GM23248 (cell line): Measurements from ENCODE around the gene GRM7. TPM values are rescaled to one million over a fixed set of nuclear protein-coding genes. Genes with fewer than 3 reads are reported as not detected.

Experiments used
- DNase-seq: peaks from one replicate; pipeline ENCODE4 v3.0.0-alpha.2; 2015
- H2AFZ ChIP-seq: fragments of 200-600 bp; sonication (generic); 2 replicates; pipeline ENCODE4 v1.6.1; 2016; ENCODE audit warnings: antibody characterized with exemption
- H3F3A ChIP-seq: fragments of 200-600 bp; sonication (generic); 2 replicates; pipeline ENCODE4 v1.6.1; 2016; ENCODE audit warnings: mild to moderate bottlenecking, antibody characterized with exemption, mixed run types; ENCODE audit not compliant: insufficient read depth
- H3K27ac ChIP-seq: fragments of 200-600 bp; sonication (generic); 2 replicates; pipeline ENCODE4 v1.5.1; 2016; ENCODE audit warnings: mild to moderate bottlenecking
- H3K27me3 ChIP-seq: fragments of 200-600 bp; sonication (generic); replicated peaks from 2 replicates; pipeline ENCODE4 v1.6.1; 2016; ENCODE audit warnings: mild to moderate bottlenecking; ENCODE audit not compliant: insufficient read depth
- H3K36me3 ChIP-seq: fragments of 200-600 bp; sonication (generic); 2 replicates; pipeline ENCODE4 v1.6.1; 2016; ENCODE audit warnings: low read depth, mild to moderate bottlenecking
- H3K4me1 ChIP-seq: fragments of 200-600 bp; sonication (generic); 2 replicates; pipeline ENCODE4 v1.6.1; 2016; ENCODE audit warnings: mild to moderate bottlenecking; ENCODE audit not compliant: insufficient read depth
- H3K4me2 ChIP-seq: fragments of 200-600 bp; sonication (generic); one replicate; pipeline ENCODE4 v1.6.1; 2016; ENCODE audit warnings: mild to moderate bottlenecking; ENCODE audit not compliant: unreplicated experiment
- H3K4me3 ChIP-seq: fragments of 200-600 bp; sonication (generic); 2 replicates; pipeline ENCODE4 v1.5.1; 2016; ENCODE audit warnings: mild to moderate bottlenecking
- H3K79me2 ChIP-seq: fragments of 200-600 bp; sonication (generic); 2 replicates; pipeline ENCODE4 v1.6.1; 2016; ENCODE audit warnings: mild to moderate bottlenecking; ENCODE audit not compliant: insufficient read depth
- H3K9ac ChIP-seq: fragments of 200-600 bp; sonication (generic); 2 replicates; pipeline ENCODE4 v1.6.1; 2016; ENCODE audit warnings: mild to moderate bottlenecking
- H3K9me2 ChIP-seq: fragments of 200-600 bp; sonication (generic); 2 replicates; pipeline ENCODE4 v1.6.1; 2016; ENCODE audit warnings: mixed run types, mild to moderate bottlenecking, moderate library complexity; ENCODE audit not compliant: insufficient read depth
- H3K9me3 ChIP-seq: fragments of 200-600 bp; sonication (generic); one replicate; pipeline ENCODE4 v1.6.1; 2017; ENCODE audit warnings: low read depth
- H4K20me1 ChIP-seq: fragments of 200-600 bp; sonication (generic); 2 replicates; pipeline ENCODE4 v1.6.0; 2016; ENCODE audit not compliant: insufficient read depth
- EZH2 ChIP-seq: fragments of 200-600 bp; sonication (generic); IDR thresholded peaks from 2 replicates; pipeline ENCODE4 v1.6.1; 2018; ENCODE audit warnings: antibody characterized with exemption, mild to moderate bottlenecking; ENCODE audit not compliant: insufficient read depth, poor library complexity, severe bottlenecking
- EZH2phosphoT487 ChIP-seq: fragments of 200-600 bp; sonication (generic); IDR thresholded peaks from 2 replicates; pipeline ENCODE4 v1.6.1; 2018; ENCODE audit warnings: antibody characterized with exemption, moderate library complexity, mild to moderate bottlenecking, low read depth; ENCODE audit not compliant: insufficient read depth
- WGBS, 2 experiments: methylation state at CpG; one replicate each; pipeline ENCODE4 v1.1.6; 2015 to 2017; ENCODE audit warnings: low lambda C conversion rate in 2 of 2, low coverage in 1 of 2; ENCODE audit errors: missing lambda C conversion rate in 2 of 2; 5-methylcytosine and 5-hydroxymethylcytosine counted together
- in situ Hi-C: fragments of 300-500 bp; cut with MboI; formaldehyde crosslinking; loops from 2 replicates; pipeline ENCODE4 v1.15.0; 2020
- polyA plus RNA-seq: library from polyadenylated mRNA; unstranded; fragments of >200 nt; fragmentation: Nextera tagmentation; extraction: Ambion mirVana; gene quantifications from 2 replicates; pipeline ENCODE4 v1.2.1, GENCODE V29; 2016
- total RNA-seq: library from RNA; depleted of rRNA; stranded (reverse); fragments of >200 nt; shearing (Covaris generic); gene quantifications from 2 replicates; pipeline ENCODE4 v1.2.3, GENCODE V29; 2014

The GRM7 gene
- total and polyA plus RNA-seq, 2 experiments from 2014 or later, result not detected

DNA sequence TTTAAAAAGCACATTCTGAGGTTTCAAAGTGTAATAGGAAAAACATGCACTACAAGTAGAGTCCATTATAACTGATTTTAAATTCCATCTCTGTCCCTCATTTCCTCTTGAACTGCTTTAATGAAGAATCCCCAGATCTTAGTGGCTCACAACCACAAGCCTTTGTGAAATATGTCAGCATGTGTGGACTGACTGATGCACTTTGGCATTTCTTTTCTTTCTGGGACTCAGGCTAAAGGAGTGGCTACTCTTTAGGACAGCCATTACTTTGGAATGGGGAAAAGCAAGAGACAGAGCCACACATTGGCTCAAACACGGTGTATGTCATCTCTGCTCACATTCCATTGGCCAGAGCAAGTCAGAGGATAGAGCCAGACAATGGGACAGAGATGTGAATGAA is 139.6 kb downstream of the GRM7 start:
- H3F3A ChIP-seq, result no peaks in the 10 kb centered on the region
- H4K20me1 ChIP-seq, result no peaks in the 10 kb centered on the region
- H3K4me3 ChIP-seq, result no peak overlapping the region
- no peaks in the 10 kb centered on the region for H3K9me2 ChIP-seq
- no peak overlapping the region for H3K9ac ChIP-seq
- no peaks in the 10 kb centered on the region for H3K4me1 ChIP-seq
- no peaks in the 10 kb centered on the region for H3K79me2 ChIP-seq
- WGBS, 2 experiments, result 0% methylated on average over 1 of the region's 1 CpG
- H3K27ac ChIP-seq, result no peak overlapping the region
- H2AFZ ChIP-seq, result no peak overlapping the region
- H3K27me3 ChIP-seq, result no peaks in the 10 kb centered on the region
- no peak for TF ChIP-seq EZH2
- no peak for TF ChIP-seq EZH2phosphoT487
- in situ Hi-C loops, result no loop called here
- no peak for DNase-seq
- no peaks in the 10 kb centered on the region for H3K9me3 ChIP-seq
- no peaks in the 10 kb centered on the region for H3K36me3 ChIP-seq
- H3K4me2 ChIP-seq, result no peak overlapping the region

DNA sequence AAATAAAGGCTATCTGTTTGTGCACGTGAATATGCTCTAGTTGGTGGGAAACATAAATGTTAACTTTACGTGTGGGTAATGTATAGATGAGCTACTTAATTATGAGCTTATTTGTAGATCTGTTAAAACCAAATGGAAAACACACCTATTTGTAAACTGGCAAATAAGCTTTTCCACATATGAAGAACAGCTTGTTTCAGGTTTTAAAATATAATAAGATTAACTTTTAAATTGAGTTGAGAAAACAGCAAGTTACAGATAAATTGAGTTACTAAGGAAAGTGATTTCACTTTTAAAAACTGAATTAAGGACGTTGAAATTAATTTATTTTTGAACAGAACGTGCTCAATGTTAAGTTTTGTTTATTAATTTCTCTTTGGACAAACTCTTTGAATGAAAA is 140.5 kb downstream of the GRM7 start:
- Histone ChIP-seq H3K9ac (no peak overlapping the region), H2AFZ (no peak overlapping the region), H3K9me3 (no peaks in the 10 kb centered on the region), H3K27ac (no peak overlapping the region), H3K4me1 (no peaks in the 10 kb centered on the region), H3K4me3 (no peak overlapping the region), H3K27me3 (no peaks in the 10 kb centered on the region), H3F3A (no peaks in the 10 kb centered on the region), H3K9me2 (no peaks in the 10 kb centered on the region), H4K20me1 (no peaks in the 10 kb centered on the region), H3K4me2 (no peak overlapping the region), H3K36me3 (no peaks in the 10 kb centered on the region), H3K79me2 (no peaks in the 10 kb centered on the region)
- no peak for DNase-seq
- WGBS, 2 experiments, result 9 to 11% methylated on average over 4 of the region's 4 CpGs
- in situ Hi-C loops, result no loop called here
- TF ChIP-seq EZH2 (no peak), EZH2phosphoT487 (no peak)

DNA sequence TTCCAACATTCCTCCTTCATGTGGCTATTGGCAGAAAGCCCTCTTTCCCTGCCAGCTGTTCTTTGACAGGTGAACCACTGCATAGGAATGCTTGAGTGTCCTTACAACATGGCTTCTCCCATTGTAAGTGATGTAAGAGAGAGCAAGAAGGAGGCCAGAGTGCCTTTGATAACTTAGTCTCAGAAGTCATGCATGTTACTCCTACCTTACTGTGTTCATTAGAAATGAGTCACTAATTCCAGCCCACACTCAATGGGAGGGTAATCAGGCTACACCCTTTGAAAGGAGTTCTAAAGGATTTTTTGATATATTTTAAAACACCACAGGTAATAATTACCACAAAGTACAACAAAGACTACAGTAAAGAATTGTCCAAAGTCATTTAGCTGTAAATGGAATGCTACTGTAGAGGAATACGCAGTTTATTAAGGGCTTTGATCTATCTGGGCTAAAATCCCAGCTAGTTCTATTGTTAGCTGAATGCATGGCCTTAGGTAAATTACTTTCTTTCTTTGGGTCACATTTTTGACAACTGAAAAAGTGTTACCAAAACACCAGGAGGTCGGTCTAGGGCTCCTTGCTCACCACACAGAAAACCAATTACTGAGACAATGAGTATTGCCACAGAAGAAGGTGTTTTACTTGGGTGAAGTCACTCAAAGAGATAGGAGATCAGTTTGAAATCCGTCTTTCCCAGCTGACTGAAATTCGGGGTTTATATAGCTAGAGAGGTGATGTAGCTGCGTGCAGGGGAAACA is 154.9 kb downstream of the GRM7 start:
- in situ Hi-C loops, result no loop called here
- no peak overlapping the region for H3K4me3 ChIP-seq
- H3K9me2 ChIP-seq, result no peaks in the 10 kb centered on the region
- H3K27ac ChIP-seq, result no peak overlapping the region
- no peaks in the 10 kb centered on the region for H3K27me3 ChIP-seq
- WGBS, 2 experiments, result 19 to 31% methylated on average over 5 of the region's 5 CpGs
- no peak overlapping the region for H2AFZ ChIP-seq
- H3K36me3 ChIP-seq, result no peaks in the 10 kb centered on the region
- no peaks in the 10 kb centered on the region for H3K79me2 ChIP-seq
- H3K9me3 ChIP-seq, result no peaks in the 10 kb centered on the region
- no peak overlapping the region for H3K9ac ChIP-seq
- no peak for TF ChIP-seq EZH2
- TF ChIP-seq EZH2phosphoT487, result no peak
- no peak overlapping the region for H3K4me2 ChIP-seq
- H3K4me1 ChIP-seq, result no peaks in the 10 kb centered on the region
- H3F3A ChIP-seq, result no peaks in the 10 kb centered on the region
- no peaks in the 10 kb centered on the region for H4K20me1 ChIP-seq
- DNase-seq, result no peak

DNA sequence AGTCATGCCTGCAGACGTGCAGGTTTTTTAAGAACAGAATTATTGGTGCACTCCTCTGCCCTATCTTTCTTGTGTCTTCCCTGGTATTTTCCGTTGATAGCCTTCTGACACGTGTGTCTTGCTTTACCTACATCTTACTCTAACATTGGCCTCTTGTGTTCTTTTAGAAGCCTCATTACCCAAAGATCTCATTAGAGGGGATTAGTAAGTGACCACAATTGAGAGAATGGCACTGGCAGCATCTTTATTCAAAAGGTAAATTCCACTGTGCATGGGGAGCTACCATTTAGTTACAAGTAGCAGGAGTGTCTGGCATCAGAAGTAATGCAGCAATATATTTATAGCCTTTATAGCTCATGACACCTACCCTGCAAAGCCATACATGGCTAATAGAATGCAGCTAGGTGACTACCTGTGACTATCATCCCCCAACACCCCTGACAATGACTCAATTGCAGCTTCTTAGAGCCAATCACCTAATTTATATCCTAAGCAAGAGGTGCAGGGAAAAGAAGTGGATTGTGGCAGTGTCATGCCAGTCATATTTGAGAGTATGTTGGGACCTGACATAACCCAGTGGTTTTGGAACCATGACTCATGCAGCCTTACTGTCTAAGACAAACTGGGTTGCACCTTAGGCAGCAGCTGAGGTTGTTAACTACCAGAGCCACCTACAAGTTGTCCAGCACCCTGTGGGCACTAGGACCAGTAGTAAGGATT is 164.8 kb downstream of the GRM7 start:
- Histone ChIP-seq H3K27me3 (no peaks in the 10 kb centered on the region), H3K9ac (no peak overlapping the region), H3F3A (no peaks in the 10 kb centered on the region), H3K4me1 (no peaks in the 10 kb centered on the region), H3K9me3 (no peaks in the 10 kb centered on the region), H3K36me3 (no peaks in the 10 kb centered on the region), H3K27ac (no peak overlapping the region), H3K4me2 (no peak overlapping the region), H4K20me1 (no peaks in the 10 kb centered on the region), H3K4me3 (no peak overlapping the region), H3K79me2 (no peaks in the 10 kb centered on the region), H2AFZ (no peak overlapping the region), H3K9me2 (no peaks in the 10 kb centered on the region)
- 6 to 14% methylated on average over 3 of the region's 3 CpGs for WGBS, 2 experiments
- TF ChIP-seq EZH2phosphoT487, result no peak
- TF ChIP-seq EZH2, result no peak
- in situ Hi-C loops, result no loop called here
- DNase-seq, result no peak
